ENCODE data around the gene BLID. TPM values are rescaled to one million over a fixed set of nuclear protein-coding genes. Genes with fewer than 3 reads are reported as not detected.

Gene BLID
- total and polyA plus RNA-seq, 2 of the 8 experiments (the other 6 are each of a cell fraction or from before 2014, with no cell fraction given): not detected

- WGBS, 2 experiments (ENCODE audit: extremely low coverage in 1 of 2, insufficient coverage in 1 of 2, insufficient read length in 1 of 2, insufficient replicate concordance in 2 of 2, low coverage in 1 of 2, low lambda C conversion rate in 2 of 2, missing lambda C conversion rate in 1 of 2): 51% methylated on average over 3 of the region's 3 CpGs; no CpG with 5 or more reads in 1 of the 2 experiments
- CTCF ChIA-PET (ENCODE audit: partially characterized antibody): interaction anchor here (0.6 to 4.3 kb wide), 51 partner anchors 8 to 935 kb away, joined by 3 to 51 read pairs (median 4); partner anchors contain the start of gene BLID
- no peaks in the 10 kb centered on the region for H4K20me1 ChIP-seq (replicated peaks in 1 of 2; ENCODE audit: control insufficient read depth in 1 of 2, insufficient read depth in 2 of 2, low read length in 2 of 2)
Measured at GRCh38 chr11:122108192-122108799, 7.7 kb downstream of the BLID start.

More at GRCh38 chr11:122108192-122108799, 7.7 kb downstream of the BLID start:
- Histone ChIP-seq H3K4ac (replicated peaks; ENCODE audit: insufficient read length, low read depth, low read length) (no peak overlapping the region), H3K56ac (replicated peaks; ENCODE audit: insufficient read length, low read depth, low read length) (no peak overlapping the region), H3K4me2 (ENCODE audit: insufficient read depth in 1 of 2, low read depth in 2 of 2, low read length in 2 of 2) (no peak overlapping the region), H3K9me3 (ENCODE audit: insufficient read depth in 2 of 2, low read depth in 1 of 2, low read length in 1 of 2) (no peaks in the 10 kb centered on the region), H2BK15ac (ENCODE audit: low read length) (no peak overlapping the region), H3K4me3 (ENCODE audit: extremely low read depth in 1 of 4, insufficient read depth in 2 of 4, low read depth in 3 of 4, low read length in 4 of 4) (no peak overlapping the region), H2AFZ (ENCODE audit: low read length) (no peak overlapping the region), H2BK5ac (ENCODE audit: low read depth, low read length) (no peak overlapping the region), H3K79me1 (ENCODE audit: low read depth, low read length) (no peaks in the 10 kb centered on the region), H3K36me3 (ENCODE audit: control insufficient read depth in 2 of 4, insufficient read depth in 4 of 4, low read length in 3 of 4) (no peaks in the 10 kb centered on the region), H3K14ac (ENCODE audit: insufficient read length) (no peak overlapping the region), H2BK12ac (ENCODE audit: low read depth, low read length) (no peak overlapping the region), H2BK20ac (ENCODE audit: low read length) (no peak overlapping the region), H4K5ac (ENCODE audit: insufficient read length, low read depth, low read length) (no peak overlapping the region), H3K27me3 (replicated peaks in 1 of 4; ENCODE audit: control insufficient read depth in 3 of 4, extremely low read depth in 1 of 4, insufficient read depth in 3 of 4, low read length in 3 of 4) (no peaks in the 10 kb centered on the region), H3K79me2 (ENCODE audit: control insufficient read depth in 1 of 2, insufficient read depth in 2 of 2, low read length in 2 of 2) (no peaks in the 10 kb centered on the region), H4K8ac (ENCODE audit: extremely low read depth, insufficient read depth, low read length) (no peak overlapping the region), H2BK120ac (replicated peaks; ENCODE audit: low read depth, low read length) (no peak overlapping the region), H3K23me2 (ENCODE audit: low read depth, low read length) (no peaks in the 10 kb centered on the region; the same call in 1 of the 2 replicates), H2AK5ac (ENCODE audit: low read depth, low read length) (no peak overlapping the region), H3K23ac (ENCODE audit: insufficient read length) (no peak overlapping the region), H4K91ac (replicated peaks; ENCODE audit: insufficient read length, low read length) (no peak overlapping the region), H3K18ac (ENCODE audit: extremely low read depth, low read length) (no peak overlapping the region), H3K27ac (ENCODE audit: low read depth, low read length) (no peak overlapping the region), H3K4me1 (replicated peaks in 1 of 4; ENCODE audit: control insufficient read depth in 3 of 4, insufficient read depth in 4 of 4, low read length in 3 of 4) (peaks cover 0 to 3% (median under 1%) of the 10 kb centered on the region in 4 experiments; a peak in 2 of 7 replicates), H3K9ac (replicated peaks in 1 of 4; ENCODE audit: extremely low read depth in 1 of 4, low read depth in 3 of 4, low read length in 3 of 4) (no peak overlapping the region)
- TF ChIP-seq, protein P1, sequence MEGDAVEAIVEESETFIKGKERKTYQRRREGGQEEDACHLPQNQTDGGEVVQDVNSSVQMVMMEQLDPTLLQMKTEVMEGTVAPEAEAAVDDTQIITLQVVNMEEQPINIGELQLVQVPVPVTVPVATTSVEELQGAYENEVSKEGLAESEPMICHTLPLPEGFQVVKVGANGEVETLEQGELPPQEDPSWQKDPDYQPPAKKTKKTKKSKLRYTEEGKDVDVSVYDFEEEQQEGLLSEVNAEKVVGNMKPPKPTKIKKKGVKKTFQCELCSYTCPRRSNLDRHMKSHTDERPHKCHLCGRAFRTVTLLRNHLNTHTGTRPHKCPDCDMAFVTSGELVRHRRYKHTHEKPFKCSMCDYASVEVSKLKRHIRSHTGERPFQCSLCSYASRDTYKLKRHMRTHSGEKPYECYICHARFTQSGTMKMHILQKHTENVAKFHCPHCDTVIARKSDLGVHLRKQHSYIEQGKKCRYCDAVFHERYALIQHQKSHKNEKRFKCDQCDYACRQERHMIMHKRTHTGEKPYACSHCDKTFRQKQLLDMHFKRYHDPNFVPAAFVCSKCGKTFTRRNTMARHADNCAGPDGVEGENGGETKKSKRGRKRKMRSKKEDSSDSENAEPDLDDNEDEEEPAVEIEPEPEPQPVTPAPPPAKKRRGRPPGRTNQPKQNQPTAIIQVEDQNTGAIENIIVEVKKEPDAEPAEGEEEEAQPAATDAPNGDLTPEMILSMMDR (IDR thresholded peaks at IDR 0.05; ENCODE audit: control extremely low read depth in 1 of 3, insufficient read depth in 1 of 3, low read depth in 1 of 3, low read length in 3 of 3): peak in 2 of 3 experiments; percentile 76 to 89; a peak in 3 of 4 replicates
- TF ChIP-seq TEAD4 (IDR thresholded peaks at IDR 0.05; ENCODE audit: low read depth, low read length) (no peak), RAD21 (IDR thresholded peaks at IDR 0.05 in 1 of 2, conservative IDR thresholded peaks at IDR 0.05 in 1 of 2; ENCODE audit: low read depth in 2 of 2, low read length in 2 of 2) (peak; percentile 66 to 71), BCL11A (IDR thresholded peaks at IDR 0.05; ENCODE audit: low read depth in 2 of 2, low read length in 2 of 2) (no peak), EGR1 (IDR thresholded peaks at IDR 0.05; ENCODE audit: borderline replicate concordance, low read depth, low read length) (peak; percentile 77; the same call in 1 of the 2 replicates), KDM1A (IDR thresholded peaks at IDR 0.05; ENCODE audit: borderline replicate concordance, low read length) (no peak)
- POLR2A ChIA-PET (ENCODE audit: partially characterized antibody): no interaction called here
- DNase-seq (ENCODE audit: low read depth in 1 of 2, low spot score in 2 of 2): peak in 1 of 2 experiments; percentile 77
- FAIRE-seq: peak; percentile 85
